AG04449 (cell line): ENCODE results near the gene FAM151B.

ENCODE experiments used
- CTCF ChIA-PET: fragments of 350-600 bp; formaldehyde crosslinking; extraction: SDS; loops from one replicate; lab custom pipeline; 2021; ENCODE audit warnings: antibody characterized with exemption; lab: Yijun Ruan, JAX
- POLR2A ChIA-PET: fragments of 400-600, 350-600 bp; formaldehyde crosslinking; extraction: SDS; loops from one replicate; lab custom pipeline; 2020; ENCODE audit warnings: antibody characterized with exemption, inconsistent platforms; lab: Yijun Ruan, JAX
- DNase-seq: peaks from one replicate; pipeline ENCODE4 v3.0.0-alpha.2; 2010; ENCODE audit warnings: low read depth, low spot score
- H3K4me3 ChIP-seq: 2 replicates; pipeline ENCODE4 v1.5.1; 2011; ENCODE audit warnings: low read depth, mild to moderate bottlenecking, control low read depth, low read length
- CTCF ChIP-seq: IDR thresholded peaks from one replicate; pipeline ENCODE4 v1.5.1; 2011; ENCODE audit warnings: mild to moderate bottlenecking, moderate library complexity, low read length, control low read depth, inconsistent platforms; ENCODE audit not compliant: insufficient read depth; ENCODE audit errors: missing control alignments

The FAM151B gene, protein sequence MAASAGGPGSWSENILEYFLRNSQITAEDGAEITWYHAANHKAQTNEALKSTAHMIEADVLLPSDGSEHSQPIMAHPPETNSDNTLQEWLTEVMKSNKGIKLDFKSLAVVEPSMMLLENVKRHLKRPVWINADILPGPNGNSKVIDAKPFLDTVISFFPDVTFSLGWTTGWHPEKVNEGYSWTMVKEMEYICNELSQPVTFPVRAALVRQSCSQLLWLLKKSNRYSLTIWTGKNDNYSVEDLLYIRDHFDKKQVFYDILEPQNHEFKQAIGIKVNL

DNA sequence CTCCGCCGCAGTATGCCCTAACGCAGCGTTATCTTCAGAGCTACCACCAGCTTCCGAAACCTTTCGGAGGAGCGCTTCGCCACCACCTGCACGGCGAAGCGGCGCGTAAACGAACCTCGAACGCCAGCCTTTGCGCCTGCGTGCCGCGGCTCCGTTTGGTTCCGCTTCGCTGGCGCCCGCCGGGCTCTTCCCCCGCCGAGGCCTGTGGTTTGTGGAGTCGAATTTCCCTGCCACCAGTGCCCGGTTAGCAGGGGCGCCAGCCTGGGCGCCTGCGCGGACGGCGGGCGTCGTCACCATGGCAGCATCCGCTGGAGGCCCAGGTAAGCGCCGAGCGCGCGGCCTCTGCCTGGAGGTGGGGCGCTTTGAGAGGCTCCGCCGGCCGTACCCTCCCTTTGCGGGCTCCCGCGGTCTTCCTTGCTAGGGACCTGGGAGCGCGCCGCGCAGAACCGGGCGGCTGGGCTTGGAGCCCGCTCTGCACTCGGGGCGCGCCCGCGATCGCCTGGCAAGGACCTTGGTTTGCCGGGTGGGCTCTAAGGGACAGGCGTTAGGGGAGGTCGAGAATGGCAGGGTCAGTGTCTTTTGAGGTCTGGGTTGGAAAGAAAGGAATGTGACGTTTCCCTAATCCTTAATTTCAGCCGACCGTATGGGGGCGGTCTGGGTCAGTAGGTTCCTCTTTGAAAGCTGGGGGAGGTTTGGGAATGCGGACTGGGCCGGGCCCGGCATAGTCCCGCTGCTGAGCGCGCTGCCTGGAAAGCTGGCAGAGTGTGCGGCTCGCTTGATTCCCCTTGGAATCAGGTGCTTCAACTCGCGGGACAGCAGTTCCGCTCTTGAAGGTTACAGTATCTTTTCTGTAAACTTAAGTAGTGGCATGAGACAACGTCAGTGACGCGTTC is at the start of gene FAM151B:
TSS of gene FAM151B (plus strand) at position 272 of the 893 bp plus-strand sequence. CDS start at position 296, 24 bp downstream.
- POLR2A ChIA-PET = no interaction called here
- H3K4me3 ChIP-seq = peak within 1 kb of the TSS; percentile 83
- peak; percentile 22 for TF ChIP-seq CTCF
- CTCF ChIA-PET = interaction anchor here (0.6 to 1.8 kb wide), 3 partner anchors 28 to 184 kb away, joined by 3 to 9 read pairs (median 3); no protein-coding TSS in a partner anchor
- DNase-seq = no peak

- ChIA-PET POLR2A (no interaction called here), CTCF (no interaction called here)
- no peak overlapping the region for H3K4me3 ChIP-seq
- no peak for TF ChIP-seq CTCF
- DNase-seq = no peak
Observed at GRCh38 chr5:80438739-80439138, 49.2 kb upstream of the FAM151B start.

GRCh38 chr5:80439213-80439612 is 48.7 kb upstream of the FAM151B start:
- TF ChIP-seq CTCF = no peak
- ChIA-PET POLR2A (no interaction called here), CTCF (no interaction called here)
- DNase-seq = no peak
- H3K4me3 ChIP-seq = no peak overlapping the region

DNA sequence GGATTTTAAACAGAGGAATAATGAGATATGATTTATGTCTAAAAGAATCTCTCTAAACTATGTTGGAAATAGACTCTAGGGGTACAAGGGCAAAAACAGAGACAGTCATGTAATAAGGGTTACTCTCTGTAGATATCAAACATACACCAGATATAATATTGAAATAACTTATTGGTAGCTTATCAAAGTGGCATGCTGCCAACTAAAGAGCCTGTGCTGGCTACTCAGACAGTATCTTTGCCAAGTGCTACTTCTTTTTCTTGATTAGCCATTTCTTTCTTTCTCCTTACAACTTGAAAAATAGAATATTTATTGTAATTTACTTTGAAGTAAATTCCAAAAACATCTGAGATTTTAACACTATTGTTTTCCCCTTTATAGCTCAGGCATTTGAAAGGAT is 45.2 kb upstream of the FAM151B start:
- no peak for TF ChIP-seq CTCF
- DNase-seq = no peak
- CTCF ChIA-PET = interaction anchor here (1.8 kb wide), 1 partner anchor 39 kb away, joined by 9 read pairs; no protein-coding TSS in a partner anchor
- no peak overlapping the region for H3K4me3 ChIP-seq
- POLR2A ChIA-PET = no interaction called here

- no peak overlapping the region for H3K4me3 ChIP-seq
- TF ChIP-seq CTCF = no peak
- CTCF ChIA-PET = interaction anchor here (0.9 to 2.0 kb wide), 2 partner anchors 9 to 28 kb away, joined by 3 to 10 read pairs; no protein-coding TSS in a partner anchor
- POLR2A ChIA-PET = interaction anchor here (0.5 kb wide), 1 partner anchor 54 kb away, joined by 4 read pairs; no protein-coding TSS in a partner anchor
- DNase-seq = no peak
Observed at GRCh38 chr5:80453366-80453765, 34.5 kb upstream of the FAM151B start.

DNA sequence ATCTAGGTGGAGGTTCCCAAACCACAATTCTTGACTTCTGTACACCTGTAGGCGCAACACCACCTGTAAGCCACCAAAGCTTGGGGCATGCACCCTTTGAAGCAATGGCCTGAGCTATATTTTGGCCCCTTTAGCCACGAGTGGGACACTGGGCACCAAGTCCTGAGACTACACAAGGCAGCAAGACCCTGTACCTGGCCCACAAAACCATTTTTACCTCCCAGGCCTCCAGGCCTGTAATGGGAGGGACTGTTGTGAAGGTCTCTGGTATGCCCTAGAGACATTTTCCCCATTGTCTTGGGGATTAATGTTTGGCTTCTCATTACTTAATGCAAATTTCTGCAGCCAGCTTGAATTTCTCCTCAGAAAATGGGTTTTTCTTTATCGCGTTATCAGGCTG is 24.6 kb upstream of the FAM151B start:
- ChIA-PET CTCF (interaction anchor here (0.9 kb wide), 1 partner anchor 10 kb away, joined by 3 read pairs; no protein-coding TSS in a partner anchor), POLR2A (no interaction called here)
- no peak for DNase-seq
- no peak overlapping the region for H3K4me3 ChIP-seq
- no peak for TF ChIP-seq CTCF
